HepG2 (cell line): Measurements from ENCODE around the gene PALM. TPM values are rescaled to one million over a fixed set of nuclear protein-coding genes. Genes with fewer than 3 reads are reported as not detected.

ENCODE experiments used
- CREM ChIP-seq, 2 experiments: sonication (generic) in 1 of 2; formaldehyde crosslinking in 1 of 2; IDR thresholded peaks; 2 replicates each; pipeline versions ENCODE4 v1.4.0 to v1.6.1; 2016 to 2020; ENCODE audit warnings: antibody characterized with exemption in 1 of 2, mild to moderate bottlenecking in 1 of 2, missing genetic modification reagents in 1 of 2
- DRAP1 ChIP-seq: IDR thresholded peaks from 2 replicates; pipeline ENCODE4 v1.6.1; 2016; ENCODE audit warnings: missing genetic modification reagents, missing compliant biosample characterization
- HOXA7 ChIP-seq: sonication (generic); formaldehyde crosslinking; IDR thresholded peaks from 2 replicates; pipeline ENCODE4 v1.8.1; 2022; ENCODE audit warnings: mild to moderate bottlenecking, missing genetic modification reagents, moderate library complexity
- MAF1 ChIP-seq: sonication (generic); formaldehyde crosslinking; IDR thresholded peaks from 2 replicates; pipeline ENCODE4 v1.5.0; 2020; ENCODE audit warnings: missing genetic modification reagents, borderline replicate concordance
- MYC ChIP-seq: sonication (generic); formaldehyde crosslinking; IDR thresholded peaks from 2 replicates; pipeline ENCODE4 v1.9.0; 2021; ENCODE audit warnings: missing genetic modification reagents, borderline replicate concordance
- RARA ChIP-seq: IDR thresholded peaks from 2 replicates; pipeline ENCODE4 v1.6.1; 2016; ENCODE audit warnings: missing genetic modification reagents, missing compliant biosample characterization
- ZKSCAN5 ChIP-seq: sonication (generic); formaldehyde crosslinking; IDR thresholded peaks from 2 replicates; pipeline ENCODE4 v1.5.1; 2020; ENCODE audit warnings: mild to moderate bottlenecking, missing genetic modification reagents
- ZNF263 ChIP-seq: sonication (generic); formaldehyde crosslinking; IDR thresholded peaks from 2 replicates; pipeline ENCODE4 v1.4.0; 2020; ENCODE audit warnings: missing genetic modification reagents
- ZNF501 ChIP-seq: sonication (generic); formaldehyde crosslinking; IDR thresholded peaks from 2 replicates; pipeline ENCODE4 v1.5.1; 2020; ENCODE audit warnings: mild to moderate bottlenecking, moderate library complexity, missing genetic modification reagents
- ZNF724P ChIP-seq: sonication (generic); formaldehyde crosslinking; IDR thresholded peaks from 2 replicates; pipeline ENCODE4 v1.8.0; 2022; ENCODE audit warnings: missing genetic modification reagents, borderline replicate concordance
- ZSCAN12 ChIP-seq: sonication (generic); formaldehyde crosslinking; IDR thresholded peaks from 2 replicates; pipeline ENCODE4 v1.9.0; 2021; ENCODE audit warnings: mild to moderate bottlenecking, missing genetic modification reagents
- polyA plus RNA-seq, 8 experiments: library from polyadenylated mRNA; depleted of rRNA in 3 of 8; stranded (reverse) in 7 of 8; unstranded in 1 of 8; fragments of >200 nt; fragmentation: Illumina TruSeq in 4 of 8; extraction: Trizol in 4 of 8; gene quantifications; 2 replicates each; pipeline versions ENCODE4 v1.2.1 to v1.2.3, GENCODE V29; 2011 to 2016; ENCODE audit warnings: low read depth in 4 of 8, missing spikeins in 1 of 8, mixed read lengths in 1 of 8; ENCODE audit not compliant: insufficient read depth in 1 of 8
- total RNA-seq, 5 experiments: library from RNA; depleted of rRNA; stranded (reverse); fragments of >200 nt; fragmentation: Illumina TruSeq; extraction: Trizol; gene quantifications; 2 replicates each; pipeline ENCODE4 v1.2.3, GENCODE V29; 2016; ENCODE audit warnings: low read depth in 1 of 5
- TF ChIP-seq, protein P1 (sequence below): sonication (generic); formaldehyde crosslinking; IDR thresholded peaks from 2 replicates; pipeline ENCODE4 v1.9.0; 2021; ENCODE audit warnings: missing genetic modification reagents, borderline replicate concordance
- TF ChIP-seq, protein P2 (sequence below), 2 experiments: sonication (generic) in 1 of 2; formaldehyde crosslinking in 1 of 2; IDR thresholded peaks; 2 replicates each; pipeline versions ENCODE4 v1.6.1 to v1.9.0; 2014 to 2022; ENCODE audit warnings: antibody characterized with exemption in 1 of 2, borderline replicate concordance in 1 of 2, inconsistent platforms in 1 of 2, low read depth in 1 of 2, missing genetic modification reagents in 1 of 2
- TF ChIP-seq, protein P3 (sequence below): sonication (generic); formaldehyde crosslinking; IDR thresholded peaks from 2 replicates; pipeline ENCODE4 v1.4.0; 2020; ENCODE audit warnings: missing genetic modification reagents, low read depth, mild to moderate bottlenecking, borderline replicate concordance
- TF ChIP-seq, protein P4 (sequence below): sonication (generic); formaldehyde crosslinking; IDR thresholded peaks from 2 replicates; pipeline ENCODE4 v1.5.0; 2020; ENCODE audit warnings: missing genetic modification reagents

The PALM gene
- total and polyA plus RNA-seq, 2 of the 13 experiments (the other 11 are each of a cell fraction or from before 2014, with no cell fraction given), result 4.0 to 9.7 TPM

DNA sequence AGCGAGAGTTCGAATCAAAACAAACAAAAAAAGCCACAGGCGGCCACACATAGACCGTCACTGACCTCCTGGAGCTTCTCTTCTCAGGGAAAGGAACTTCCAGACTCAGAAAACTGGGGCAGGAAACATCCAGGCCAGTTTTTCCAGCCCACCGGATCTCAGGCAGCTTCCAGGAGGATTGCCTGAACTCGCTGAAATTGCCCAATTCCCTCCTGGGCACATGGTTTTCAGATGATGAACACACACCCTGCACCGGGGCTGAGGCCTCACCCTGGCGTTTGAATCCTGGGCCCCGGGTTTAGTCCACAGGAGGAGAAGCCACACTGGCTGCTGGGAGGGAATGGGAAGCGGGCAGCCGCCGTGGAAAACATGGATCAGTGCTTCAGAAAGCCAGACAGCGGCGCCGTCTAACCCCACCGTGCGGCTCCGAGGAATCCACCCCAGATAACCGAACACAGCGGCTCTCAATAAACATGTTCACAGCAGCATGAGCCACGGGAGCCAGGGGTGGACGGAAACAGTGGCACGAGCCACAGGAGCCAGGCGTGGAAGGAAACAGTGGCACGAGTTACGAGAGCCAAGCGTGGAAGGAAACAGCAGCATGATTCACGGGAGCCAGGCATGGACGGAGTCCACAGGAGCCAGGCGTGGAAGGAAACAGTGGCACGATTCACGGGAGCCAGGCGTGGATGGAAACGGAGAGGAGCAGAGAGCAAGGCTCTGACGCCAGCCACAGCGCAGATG is 70.3 kb downstream of the PALM start (continued):
- TF ChIP-seq, protein P1, sequence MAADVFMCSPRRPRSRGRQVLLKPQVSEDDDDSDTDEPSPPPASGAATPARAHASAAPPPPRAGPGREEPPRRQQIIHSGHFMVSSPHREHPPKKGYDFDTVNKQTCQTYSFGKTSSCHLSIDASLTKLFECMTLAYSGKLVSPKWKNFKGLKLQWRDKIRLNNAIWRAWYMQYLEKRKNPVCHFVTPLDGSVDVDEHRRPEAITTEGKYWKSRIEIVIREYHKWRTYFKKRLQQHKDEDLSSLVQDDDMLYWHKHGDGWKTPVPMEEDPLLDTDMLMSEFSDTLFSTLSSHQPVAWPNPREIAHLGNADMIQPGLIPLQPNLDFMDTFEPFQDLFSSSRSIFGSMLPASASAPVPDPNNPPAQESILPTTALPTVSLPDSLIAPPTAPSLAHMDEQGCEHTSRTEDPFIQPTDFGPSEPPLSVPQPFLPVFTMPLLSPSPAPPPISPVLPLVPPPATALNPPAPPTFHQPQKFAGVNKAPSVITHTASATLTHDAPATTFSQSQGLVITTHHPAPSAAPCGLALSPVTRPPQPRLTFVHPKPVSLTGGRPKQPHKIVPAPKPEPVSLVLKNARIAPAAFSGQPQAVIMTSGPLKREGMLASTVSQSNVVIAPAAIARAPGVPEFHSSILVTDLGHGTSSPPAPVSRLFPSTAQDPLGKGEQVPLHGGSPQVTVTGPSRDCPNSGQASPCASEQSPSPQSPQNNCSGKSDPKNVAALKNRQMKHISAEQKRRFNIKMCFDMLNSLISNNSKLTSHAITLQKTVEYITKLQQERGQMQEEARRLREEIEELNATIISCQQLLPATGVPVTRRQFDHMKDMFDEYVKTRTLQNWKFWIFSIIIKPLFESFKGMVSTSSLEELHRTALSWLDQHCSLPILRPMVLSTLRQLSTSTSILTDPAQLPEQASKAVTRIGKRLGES (CRISPR knock-in tag), result peak; percentile 58; the same call in 1 of the 2 replicates
- peak; percentile 68 for TF ChIP-seq DRAP1 (CRISPR knock-in tag)
- no peak for TF ChIP-seq HOXA7 (CRISPR knock-in tag)
- no peak for TF ChIP-seq ZKSCAN5 (CRISPR knock-in tag)
- TF ChIP-seq, protein P2, sequence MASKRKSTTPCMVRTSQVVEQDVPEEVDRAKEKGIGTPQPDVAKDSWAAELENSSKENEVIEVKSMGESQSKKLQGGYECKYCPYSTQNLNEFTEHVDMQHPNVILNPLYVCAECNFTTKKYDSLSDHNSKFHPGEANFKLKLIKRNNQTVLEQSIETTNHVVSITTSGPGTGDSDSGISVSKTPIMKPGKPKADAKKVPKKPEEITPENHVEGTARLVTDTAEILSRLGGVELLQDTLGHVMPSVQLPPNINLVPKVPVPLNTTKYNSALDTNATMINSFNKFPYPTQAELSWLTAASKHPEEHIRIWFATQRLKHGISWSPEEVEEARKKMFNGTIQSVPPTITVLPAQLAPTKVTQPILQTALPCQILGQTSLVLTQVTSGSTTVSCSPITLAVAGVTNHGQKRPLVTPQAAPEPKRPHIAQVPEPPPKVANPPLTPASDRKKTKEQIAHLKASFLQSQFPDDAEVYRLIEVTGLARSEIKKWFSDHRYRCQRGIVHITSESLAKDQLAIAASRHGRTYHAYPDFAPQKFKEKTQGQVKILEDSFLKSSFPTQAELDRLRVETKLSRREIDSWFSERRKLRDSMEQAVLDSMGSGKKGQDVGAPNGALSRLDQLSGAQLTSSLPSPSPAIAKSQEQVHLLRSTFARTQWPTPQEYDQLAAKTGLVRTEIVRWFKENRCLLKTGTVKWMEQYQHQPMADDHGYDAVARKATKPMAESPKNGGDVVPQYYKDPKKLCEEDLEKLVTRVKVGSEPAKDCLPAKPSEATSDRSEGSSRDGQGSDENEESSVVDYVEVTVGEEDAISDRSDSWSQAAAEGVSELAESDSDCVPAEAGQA (IDR thresholded peaks at IDR 0.05; ENCODE audit: low read depth), result no peak
- TF ChIP-seq, protein P2 (CRISPR knock-in tag; IDR thresholded peaks at IDR 0.05; ENCODE audit: borderline replicate concordance), result peak; percentile 77; the same call in 1 of the 2 replicates
- peak; percentile 92 for TF ChIP-seq MYC
- TF ChIP-seq ZNF724P (CRISPR knock-in tag), result no peak
- TF ChIP-seq CREM (IDR thresholded peaks at IDR 0.05), result no peak
- TF ChIP-seq CREM (CRISPR knock-in tag; IDR thresholded peaks at IDR 0.05), result no peak
- peak; percentile 59 for TF ChIP-seq RARA (CRISPR knock-in tag)
- no peak for TF ChIP-seq MAF1 (CRISPR knock-in tag)
- peak; percentile 84 for TF ChIP-seq ZNF501 (CRISPR knock-in tag)
- TF ChIP-seq, protein P3, sequence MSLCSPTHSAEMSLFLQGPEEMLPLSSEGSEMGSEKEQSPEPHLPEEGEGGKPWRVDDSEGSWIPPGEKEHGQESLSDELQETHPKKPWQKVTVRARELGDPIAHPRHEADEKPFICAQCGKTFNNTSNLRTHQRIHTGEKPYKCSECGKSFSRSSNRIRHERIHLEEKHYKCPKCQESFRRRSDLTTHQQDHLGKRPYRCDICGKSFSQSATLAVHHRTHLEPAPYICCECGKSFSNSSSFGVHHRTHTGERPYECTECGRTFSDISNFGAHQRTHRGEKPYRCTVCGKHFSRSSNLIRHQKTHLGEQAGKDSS (CRISPR knock-in tag), result peak; percentile 70; the same call in 1 of the 2 replicates
- peak; percentile 78 for TF ChIP-seq ZNF263 (CRISPR knock-in tag)
- TF ChIP-seq ZSCAN12 (CRISPR knock-in tag), result peak; percentile 91
- TF ChIP-seq, protein P4, sequence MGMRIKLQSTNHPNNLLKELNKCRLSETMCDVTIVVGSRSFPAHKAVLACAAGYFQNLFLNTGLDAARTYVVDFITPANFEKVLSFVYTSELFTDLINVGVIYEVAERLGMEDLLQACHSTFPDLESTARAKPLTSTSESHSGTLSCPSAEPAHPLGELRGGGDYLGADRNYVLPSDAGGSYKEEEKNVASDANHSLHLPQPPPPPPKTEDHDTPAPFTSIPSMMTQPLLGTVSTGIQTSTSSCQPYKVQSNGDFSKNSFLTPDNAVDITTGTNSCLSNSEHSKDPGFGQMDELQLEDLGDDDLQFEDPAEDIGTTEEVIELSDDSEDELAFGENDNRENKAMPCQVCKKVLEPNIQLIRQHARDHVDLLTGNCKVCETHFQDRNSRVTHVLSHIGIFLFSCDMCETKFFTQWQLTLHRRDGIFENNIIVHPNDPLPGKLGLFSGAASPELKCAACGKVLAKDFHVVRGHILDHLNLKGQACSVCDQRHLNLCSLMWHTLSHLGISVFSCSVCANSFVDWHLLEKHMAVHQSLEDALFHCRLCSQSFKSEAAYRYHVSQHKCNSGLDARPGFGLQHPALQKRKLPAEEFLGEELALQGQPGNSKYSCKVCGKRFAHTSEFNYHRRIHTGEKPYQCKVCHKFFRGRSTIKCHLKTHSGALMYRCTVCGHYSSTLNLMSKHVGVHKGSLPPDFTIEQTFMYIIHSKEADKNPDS (CRISPR knock-in tag), result 0 out of 2 replicates have a peak, but pooled peaks have one; percentile 63
